HEK293 (cell line): Measurements from ENCODE around the gene SNRPD2.

ENCODE experiments used
- GLIS2 ChIP-seq: fragments of 450-650 bp; formaldehyde crosslinking; IDR thresholded peaks from 2 replicates; pipeline ENCODE4 v1.5.1; 2016; ENCODE audit warnings: missing biosample characterization, missing genetic modification characterization
- IKZF3 ChIP-seq: fragments of 450-650 bp; IDR thresholded peaks from 2 replicates; pipeline ENCODE4 v1.5.0; 2018; ENCODE audit warnings: missing biosample characterization, mild to moderate bottlenecking, missing genetic modification characterization, moderate library complexity
- KLF1 ChIP-seq: fragments of 450-650 bp; formaldehyde crosslinking; IDR thresholded peaks from 2 replicates; pipeline ENCODE4 v1.5.1; 2016; ENCODE audit warnings: missing biosample characterization, missing genetic modification characterization
- PATZ1 ChIP-seq: fragments of 450-650 bp; formaldehyde crosslinking; IDR thresholded peaks from 2 replicates; pipeline ENCODE4 v1.5.1; 2016; ENCODE audit warnings: missing biosample characterization, missing genetic modification characterization
- RBAK ChIP-seq: fragments of 450-650 bp; formaldehyde crosslinking; IDR thresholded peaks from 2 replicates; pipeline ENCODE4 v1.5.1; 2016; ENCODE audit warnings: missing biosample characterization, missing genetic modification characterization
- ZBTB20 ChIP-seq: fragments of 450-650 bp; formaldehyde crosslinking; IDR thresholded peaks from 2 replicates; pipeline ENCODE4 v1.5.1; 2016; ENCODE audit warnings: missing biosample characterization, missing genetic modification characterization
- ZBTB21 ChIP-seq: fragments of 450-650 bp; formaldehyde crosslinking; IDR thresholded peaks from 2 replicates; pipeline ENCODE4 v1.5.1; 2017; ENCODE audit warnings: missing biosample characterization, missing genetic modification characterization
- ZFP69B ChIP-seq: fragments of 450-650 bp; formaldehyde crosslinking; IDR thresholded peaks from 2 replicates; pipeline ENCODE4 v1.5.1; 2016; ENCODE audit warnings: missing biosample characterization, missing genetic modification characterization
- ZNF140 ChIP-seq: fragments of 450-650 bp; formaldehyde crosslinking; IDR thresholded peaks from 2 replicates; pipeline ENCODE4 v1.5.1; 2016; ENCODE audit warnings: missing biosample characterization, missing genetic modification characterization
- ZNF16 ChIP-seq: fragments of 450-650 bp; formaldehyde crosslinking; IDR thresholded peaks from 2 replicates; pipeline ENCODE4 v1.5.1; 2016; ENCODE audit warnings: low read depth, missing biosample characterization, missing genetic modification characterization
- ZNF175 ChIP-seq: fragments of 450-650 bp; formaldehyde crosslinking; IDR thresholded peaks from 2 replicates; pipeline ENCODE4 v1.5.1; 2016; ENCODE audit warnings: missing biosample characterization, missing genetic modification characterization
- ZNF221 ChIP-seq: fragments of 450-650 bp; formaldehyde crosslinking; IDR thresholded peaks from 2 replicates; pipeline ENCODE4 v1.5.1; 2017; ENCODE audit warnings: missing biosample characterization, missing genetic modification characterization, borderline replicate concordance
- ZNF24 ChIP-seq: fragments of 450-650 bp; formaldehyde crosslinking; IDR thresholded peaks from 2 replicates; pipeline ENCODE4 v1.5.1; 2016; ENCODE audit warnings: missing biosample characterization, missing genetic modification characterization
- ZNF248 ChIP-seq: fragments of 450-650 bp; formaldehyde crosslinking; IDR thresholded peaks from 2 replicates; pipeline ENCODE4 v1.5.1; 2017; ENCODE audit warnings: missing biosample characterization, missing genetic modification characterization
- ZNF335 ChIP-seq: fragments of 450-650 bp; formaldehyde crosslinking; conservative IDR thresholded peaks from 2 replicates; pipeline ENCODE4 v1.5.1; 2016; ENCODE audit warnings: missing biosample characterization, missing genetic modification characterization
- ZNF366 ChIP-seq: fragments of 450-650 bp; formaldehyde crosslinking; conservative IDR thresholded peaks from 2 replicates; pipeline ENCODE4 v1.5.1; 2016; ENCODE audit warnings: missing biosample characterization, missing genetic modification characterization
- ZNF501 ChIP-seq: fragments of 450-650 bp; formaldehyde crosslinking; IDR thresholded peaks from 2 replicates; pipeline ENCODE4 v1.5.1; 2016; ENCODE audit warnings: missing biosample characterization, missing genetic modification characterization
- ZNF600 ChIP-seq: fragments of 450-650 bp; formaldehyde crosslinking; IDR thresholded peaks from 2 replicates; pipeline ENCODE4 v1.5.1; 2016; ENCODE audit warnings: missing biosample characterization, missing genetic modification characterization
- ZNF621 ChIP-seq: fragments of 450-650 bp; formaldehyde crosslinking; IDR thresholded peaks from 2 replicates; pipeline ENCODE4 v1.5.1; 2017; ENCODE audit warnings: missing biosample characterization, missing genetic modification characterization
- ZNF654 ChIP-seq: fragments of 450-650 bp; formaldehyde crosslinking; IDR thresholded peaks from 2 replicates; pipeline ENCODE4 v1.5.1; 2016; ENCODE audit warnings: low read depth, missing biosample characterization, missing genetic modification characterization
- ZNF660 ChIP-seq: fragments of 450-650 bp; IDR thresholded peaks from 2 replicates; pipeline ENCODE4 v1.5.1; 2018; ENCODE audit warnings: missing biosample characterization, mild to moderate bottlenecking, missing genetic modification characterization
- ZNF692 ChIP-seq: fragments of 450-650 bp; formaldehyde crosslinking; IDR thresholded peaks from 2 replicates; pipeline ENCODE4 v1.5.1; 2016; ENCODE audit warnings: missing biosample characterization, missing genetic modification characterization
- ZNF701 ChIP-seq: fragments of 450-650 bp; formaldehyde crosslinking; IDR thresholded peaks from 2 replicates; pipeline ENCODE4 v1.5.1; 2016; ENCODE audit warnings: missing biosample characterization, missing genetic modification characterization
- ZNF791 ChIP-seq: fragments of 450-650 bp; formaldehyde crosslinking; IDR thresholded peaks from 2 replicates; pipeline ENCODE4 v1.5.1; 2016; ENCODE audit warnings: missing biosample characterization, missing genetic modification characterization
- TF ChIP-seq, protein P1 (sequence below): fragments of 450-650 bp; IDR thresholded peaks from 2 replicates; pipeline ENCODE4 v1.5.1; 2018; ENCODE audit warnings: missing biosample characterization, mild to moderate bottlenecking, missing genetic modification characterization
- TF ChIP-seq, protein P2 (sequence below): fragments of 450-650 bp; formaldehyde crosslinking; conservative IDR thresholded peaks from 2 replicates; pipeline ENCODE4 v1.5.1; 2016; ENCODE audit warnings: low read depth, missing biosample characterization, missing genetic modification characterization
- TF ChIP-seq, protein P3 (sequence below): fragments of 450-650 bp; formaldehyde crosslinking; IDR thresholded peaks from 2 replicates; pipeline ENCODE4 v1.5.1; 2017; ENCODE audit warnings: missing biosample characterization, missing genetic modification characterization
- TF ChIP-seq, protein P4 (sequence below): fragments of 450-650 bp; formaldehyde crosslinking; IDR thresholded peaks from 2 replicates; pipeline ENCODE4 v1.5.1; 2016; ENCODE audit warnings: missing biosample characterization, missing genetic modification characterization

The SNRPD2 gene

DNA sequence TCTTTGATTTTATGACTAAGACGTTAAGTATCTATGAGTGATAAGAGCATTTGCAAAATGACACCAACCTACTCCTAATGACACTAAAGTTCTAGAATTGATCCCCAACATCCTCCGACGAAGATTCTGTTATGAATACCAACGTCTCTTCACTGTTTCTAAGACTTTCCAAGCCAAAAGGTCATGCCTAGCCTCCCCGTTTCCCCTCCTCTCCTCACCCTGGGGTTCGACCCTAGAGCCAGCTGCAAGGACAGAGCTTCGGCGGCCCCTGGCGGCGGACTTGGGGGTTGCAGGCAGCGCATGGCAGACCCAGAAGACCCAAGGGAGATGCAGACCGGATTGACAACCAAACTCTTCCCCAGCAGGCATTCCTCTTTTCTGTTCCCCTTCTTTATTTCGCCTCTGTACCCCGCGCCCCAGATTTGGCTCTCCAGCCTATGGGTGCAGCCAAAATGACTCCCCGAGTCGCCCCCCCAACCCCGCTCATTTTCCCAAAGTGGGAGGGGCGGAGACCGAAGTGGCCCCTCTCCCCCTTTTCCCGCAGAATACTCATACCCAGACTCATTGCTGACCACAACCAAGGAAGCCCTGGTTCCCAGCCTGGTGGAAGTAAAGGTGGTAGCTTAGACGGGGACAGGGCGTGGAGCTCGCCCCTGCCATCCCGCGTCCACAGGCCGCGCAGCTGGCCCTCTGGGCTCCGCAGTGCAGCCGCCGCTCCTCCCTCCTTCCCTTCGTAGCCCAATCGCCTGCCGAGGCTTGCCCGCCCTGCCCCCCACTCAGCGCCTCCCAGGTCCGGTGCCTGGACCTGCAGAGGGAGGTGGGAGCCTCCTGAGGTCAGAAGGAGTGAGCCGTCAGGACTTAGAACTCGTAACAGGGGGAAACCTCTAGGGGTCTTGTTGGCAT, 48.5 kb downstream of the SNRPD2 start (continued):
- TF ChIP-seq ZNF140 (tag by site-specific recombination): no peak
- no peak for TF ChIP-seq ZBTB20 (tag by site-specific recombination)
- TF ChIP-seq ZNF692 (tag by site-specific recombination): no peak; the same call in 1 of the 2 replicates
- TF ChIP-seq ZNF600 (tag by site-specific recombination): peak; percentile 64; the same call in 1 of the 2 replicates
- TF ChIP-seq ZFP69B (tag by site-specific recombination): peak; percentile 46; the same call in 1 of the 2 replicates
- TF ChIP-seq ZNF221 (tag by site-specific recombination): no peak
- TF ChIP-seq ZNF501 (tag by site-specific recombination): 0 out of 2 replicates have a peak, but pooled peaks have one; percentile 25
- TF ChIP-seq ZNF16 (tag by site-specific recombination): no peak
- TF ChIP-seq IKZF3 (tag by site-specific recombination): 0 out of 2 replicates have a peak, but pooled peaks have one; percentile 30
- TF ChIP-seq RBAK (tag by site-specific recombination): no peak
- no peak for TF ChIP-seq ZBTB21 (tag by site-specific recombination)
- no peak for TF ChIP-seq ZNF175 (tag by site-specific recombination)
- TF ChIP-seq, protein P1, sequence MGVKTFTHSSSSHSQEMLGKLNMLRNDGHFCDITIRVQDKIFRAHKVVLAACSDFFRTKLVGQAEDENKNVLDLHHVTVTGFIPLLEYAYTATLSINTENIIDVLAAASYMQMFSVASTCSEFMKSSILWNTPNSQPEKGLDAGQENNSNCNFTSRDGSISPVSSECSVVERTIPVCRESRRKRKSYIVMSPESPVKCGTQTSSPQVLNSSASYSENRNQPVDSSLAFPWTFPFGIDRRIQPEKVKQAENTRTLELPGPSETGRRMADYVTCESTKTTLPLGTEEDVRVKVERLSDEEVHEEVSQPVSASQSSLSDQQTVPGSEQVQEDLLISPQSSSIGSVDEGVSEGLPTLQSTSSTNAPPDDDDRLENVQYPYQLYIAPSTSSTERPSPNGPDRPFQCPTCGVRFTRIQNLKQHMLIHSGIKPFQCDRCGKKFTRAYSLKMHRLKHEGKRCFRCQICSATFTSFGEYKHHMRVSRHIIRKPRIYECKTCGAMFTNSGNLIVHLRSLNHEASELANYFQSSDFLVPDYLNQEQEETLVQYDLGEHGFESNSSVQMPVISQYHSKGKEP (tag by site-specific recombination): no peak
- peak; percentile 50 for TF ChIP-seq ZNF366 (tag by site-specific recombination)
- TF ChIP-seq ZNF654 (tag by site-specific recombination): peak; percentile 82
- TF ChIP-seq ZNF791 (tag by site-specific recombination): no peak
- TF ChIP-seq, protein P2, sequence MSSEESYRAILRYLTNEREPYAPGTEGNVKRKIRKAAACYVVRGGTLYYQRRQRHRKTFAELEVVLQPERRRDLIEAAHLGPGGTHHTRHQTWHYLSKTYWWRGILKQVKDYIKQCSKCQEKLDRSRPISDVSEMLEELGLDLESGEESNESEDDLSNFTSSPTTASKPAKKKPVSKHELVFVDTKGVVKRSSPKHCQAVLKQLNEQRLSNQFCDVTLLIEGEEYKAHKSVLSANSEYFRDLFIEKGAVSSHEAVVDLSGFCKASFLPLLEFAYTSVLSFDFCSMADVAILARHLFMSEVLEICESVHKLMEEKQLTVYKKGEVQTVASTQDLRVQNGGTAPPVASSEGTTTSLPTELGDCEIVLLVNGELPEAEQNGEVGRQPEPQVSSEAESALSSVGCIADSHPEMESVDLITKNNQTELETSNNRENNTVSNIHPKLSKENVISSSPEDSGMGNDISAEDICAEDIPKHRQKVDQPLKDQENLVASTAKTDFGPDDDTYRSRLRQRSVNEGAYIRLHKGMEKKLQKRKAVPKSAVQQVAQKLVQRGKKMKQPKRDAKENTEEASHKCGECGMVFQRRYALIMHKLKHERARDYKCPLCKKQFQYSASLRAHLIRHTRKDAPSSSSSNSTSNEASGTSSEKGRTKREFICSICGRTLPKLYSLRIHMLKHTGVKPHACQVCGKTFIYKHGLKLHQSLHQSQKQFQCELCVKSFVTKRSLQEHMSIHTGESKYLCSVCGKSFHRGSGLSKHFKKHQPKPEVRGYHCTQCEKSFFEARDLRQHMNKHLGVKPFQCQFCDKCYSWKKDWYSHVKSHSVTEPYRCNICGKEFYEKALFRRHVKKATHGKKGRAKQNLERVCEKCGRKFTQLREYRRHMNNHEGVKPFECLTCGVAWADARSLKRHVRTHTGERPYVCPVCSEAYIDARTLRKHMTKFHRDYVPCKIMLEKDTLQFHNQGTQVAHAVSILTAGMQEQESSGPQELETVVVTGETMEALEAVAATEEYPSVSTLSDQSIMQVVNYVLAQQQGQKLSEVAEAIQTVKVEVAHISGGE (tag by site-specific recombination): 0 out of 2 replicates have a peak, but pooled peaks have one; percentile 17
- TF ChIP-seq ZNF24 (tag by site-specific recombination): no peak; the same call in 1 of the 2 replicates
- TF ChIP-seq ZNF621: no peak
- TF ChIP-seq PATZ1 (tag by site-specific recombination): 0 out of 2 replicates have a peak, but pooled peaks have one; percentile 11
- TF ChIP-seq ZNF335 (tag by site-specific recombination): no peak
- 0 out of 2 replicates have a peak, but pooled peaks have one; percentile 4 for TF ChIP-seq GLIS2 (tag by site-specific recombination)
- TF ChIP-seq ZNF701 (tag by site-specific recombination): no peak
- TF ChIP-seq ZNF660 (tag by site-specific recombination): peak; percentile 86
- TF ChIP-seq, protein P3, sequence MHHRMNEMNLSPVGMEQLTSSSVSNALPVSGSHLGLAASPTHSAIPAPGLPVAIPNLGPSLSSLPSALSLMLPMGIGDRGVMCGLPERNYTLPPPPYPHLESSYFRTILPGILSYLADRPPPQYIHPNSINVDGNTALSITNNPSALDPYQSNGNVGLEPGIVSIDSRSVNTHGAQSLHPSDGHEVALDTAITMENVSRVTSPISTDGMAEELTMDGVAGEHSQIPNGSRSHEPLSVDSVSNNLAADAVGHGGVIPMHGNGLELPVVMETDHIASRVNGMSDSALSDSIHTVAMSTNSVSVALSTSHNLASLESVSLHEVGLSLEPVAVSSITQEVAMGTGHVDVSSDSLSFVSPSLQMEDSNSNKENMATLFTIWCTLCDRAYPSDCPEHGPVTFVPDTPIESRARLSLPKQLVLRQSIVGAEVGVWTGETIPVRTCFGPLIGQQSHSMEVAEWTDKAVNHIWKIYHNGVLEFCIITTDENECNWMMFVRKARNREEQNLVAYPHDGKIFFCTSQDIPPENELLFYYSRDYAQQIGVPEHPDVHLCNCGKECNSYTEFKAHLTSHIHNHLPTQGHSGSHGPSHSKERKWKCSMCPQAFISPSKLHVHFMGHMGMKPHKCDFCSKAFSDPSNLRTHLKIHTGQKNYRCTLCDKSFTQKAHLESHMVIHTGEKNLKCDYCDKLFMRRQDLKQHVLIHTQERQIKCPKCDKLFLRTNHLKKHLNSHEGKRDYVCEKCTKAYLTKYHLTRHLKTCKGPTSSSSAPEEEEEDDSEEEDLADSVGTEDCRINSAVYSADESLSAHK (tag by site-specific recombination): 0 out of 2 replicates have a peak, but pooled peaks have one; percentile 18
- TF ChIP-seq KLF1 (tag by site-specific recombination): no peak
- TF ChIP-seq ZNF248 (tag by site-specific recombination): no peak
- TF ChIP-seq, protein P4, sequence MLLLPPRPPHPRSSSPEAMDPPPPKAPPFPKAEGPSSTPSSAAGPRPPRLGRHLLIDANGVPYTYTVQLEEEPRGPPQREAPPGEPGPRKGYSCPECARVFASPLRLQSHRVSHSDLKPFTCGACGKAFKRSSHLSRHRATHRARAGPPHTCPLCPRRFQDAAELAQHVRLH (tag by site-specific recombination): no peak; the same call in 1 of the 2 replicates
